ENCODE data around the gene ACAP2. TPM values are rescaled to one million over a fixed set of nuclear protein-coding genes. Genes with fewer than 3 reads are reported as not detected.

Gene ACAP2
- total RNA-seq, 1 experiment from 2014 or later = 42.9 TPM

GRCh38 chr3:195224980-195225580 lies 217.7 kb downstream of the ACAP2 start:
- Mint-ChIP-seq H3K4me3 (ENCODE audit: unreplicated experiment) (no peak overlapping the region), H3K9me3 (ENCODE audit: unreplicated experiment) (no peaks in the 10 kb centered on the region), H3K27ac (ENCODE audit: unreplicated experiment) (no peak overlapping the region), H3K4me1 (ENCODE audit: low read depth, unreplicated experiment) (peaks cover 10% of the 10 kb centered on the region), H3K27me3 (ENCODE audit: insufficient read depth, unreplicated experiment) (no peaks in the 10 kb centered on the region), H3K36me3 (ENCODE audit: insufficient read depth, unreplicated experiment) (peaks cover 6% of the 10 kb centered on the region)
- Histone ChIP-seq H3K27me3 (replicated peaks; ENCODE audit: control insufficient read depth, insufficient read depth, low read length) (no peaks in the 10 kb centered on the region), H3K36me3 (ENCODE audit: control insufficient read depth, insufficient read depth, low read length) (no peaks in the 10 kb centered on the region), H3K9me3 (no peaks in the 10 kb centered on the region), H3K4me3 (ENCODE audit: low read depth, low read length) (no peak overlapping the region), H3K4me1 (no peaks in the 10 kb centered on the region)
- BruUV-seq (replicated peaks) = no TSS peak
- DNase-seq = no peak
- ChIA-PET CTCF (no interaction called here), POLR2A (no interaction called here)
- intact Hi-C loops (cut with micrococcal nuclease; ENCODE audit: unreplicated experiment) = no loop called here
- no peak for TF ChIP-seq CTCF (IDR thresholded peaks at IDR 0.05; ENCODE audit: insufficient read depth in 1 of 2, low read depth in 1 of 2, low read length in 1 of 2, severe bottlenecking in 1 of 2, unreplicated experiment in 1 of 2)

Other genes with a start within 250 kb of the ACAP2 start
- gene XXYLT1, start 171.9 kb downstream of the ACAP2 start, total RNA-seq (2022) = 12.2 and 14.2 TPM in 2 replicates
- gene PPP1R2, start 100.3 kb upstream of the ACAP2 start, total RNA-seq (2022) = 135 and 150 TPM in 2 replicates
- 62.0 and 101 TPM in 2 replicates for gene APOD, start 140.9 kb upstream of the ACAP2 start, total RNA-seq (2022)

All from Caco-2 (cell line).